OCI-LY3 (cell line): ENCODE data around the gene CD300H.

ENCODE experiments used
- H2AFZ ChIP-seq: fragments of 200-600, 300-600 bp; shearing (Covaris generic); 2 replicates; pipeline ENCODE4 v1.6.0; 2014; ENCODE audit warnings: antibody characterized with exemption, low read depth, low read length
- H3K27ac ChIP-seq: fragments of 200-600, 300-600 bp; sonication (generic); 2 replicates; pipeline ENCODE4 v1.5.1; 2014; ENCODE audit warnings: mild to moderate bottlenecking, low read length, moderate library complexity, mixed read lengths
- H3K27me3 ChIP-seq: fragments of 200-600, 300-600 bp; sonication (generic); 2 replicates; pipeline ENCODE4 v1.6.1; 2014; ENCODE audit warnings: low read depth, low read length, mixed read lengths
- H3K36me3 ChIP-seq: fragments of 200-600, 300-600 bp; sonication (generic); replicated peaks from 2 replicates; pipeline ENCODE3; 2014; ENCODE audit warnings: low read depth, low read length, mixed read lengths
- H3K4me1 ChIP-seq: fragments of 300-600, 200-600 bp; sonication (generic); 2 replicates; pipeline ENCODE4 v1.6.1; 2014; ENCODE audit warnings: low read length, mixed read lengths
- H3K4me2 ChIP-seq: fragments of 200-600, 300-600 bp; sonication (generic); 2 replicates; pipeline ENCODE4 v1.6.1; 2014; ENCODE audit warnings: low read length, mixed read lengths
- H3K4me3 ChIP-seq: fragments of 300-600, 200-600 bp; sonication (generic); 2 replicates; pipeline ENCODE4 v1.5.1; 2014; ENCODE audit warnings: antibody characterized with exemption, mild to moderate bottlenecking, low read length, moderate library complexity
- H3K79me2 ChIP-seq: fragments of 300-600, 200-600 bp; shearing (Covaris generic); 2 replicates; pipeline ENCODE4 v1.6.1; 2014; ENCODE audit warnings: mild to moderate bottlenecking, low read length, mixed read lengths
- H3K9ac ChIP-seq: fragments of 300-600, 200-600 bp; shearing (Covaris generic); 2 replicates; pipeline ENCODE4 v1.6.0; 2014; ENCODE audit warnings: mild to moderate bottlenecking, low read length, moderate library complexity
- H3K9me3 ChIP-seq: fragments of 200-600, 300-600 bp; shearing (Covaris generic); 2 replicates; pipeline ENCODE4 v1.6.1; 2014; ENCODE audit warnings: low read length, mixed read lengths; ENCODE audit not compliant: insufficient read depth
- H4K20me1 ChIP-seq: fragments of 200-600, 300-600 bp; sonication (generic); 2 replicates; pipeline ENCODE4 v1.6.1; 2016; ENCODE audit warnings: low read length, mixed read lengths; ENCODE audit not compliant: insufficient read depth
- EZH2phosphoT487 ChIP-seq: fragments of 200-600 bp; shearing (Covaris generic); IDR thresholded peaks from 2 replicates; pipeline ENCODE4 v1.6.1; 2018; ENCODE audit warnings: antibody characterized with exemption, mixed run types, low read depth
- TF ChIP-seq, protein P1 (sequence below): fragments of 200-600, 300-600 bp; sonication (generic); IDR thresholded peaks from 2 replicates; pipeline ENCODE4 v1.5.1; 2014; ENCODE audit warnings: antibody characterized with exemption, low read length, low read depth

The CD300H gene

DNA sequence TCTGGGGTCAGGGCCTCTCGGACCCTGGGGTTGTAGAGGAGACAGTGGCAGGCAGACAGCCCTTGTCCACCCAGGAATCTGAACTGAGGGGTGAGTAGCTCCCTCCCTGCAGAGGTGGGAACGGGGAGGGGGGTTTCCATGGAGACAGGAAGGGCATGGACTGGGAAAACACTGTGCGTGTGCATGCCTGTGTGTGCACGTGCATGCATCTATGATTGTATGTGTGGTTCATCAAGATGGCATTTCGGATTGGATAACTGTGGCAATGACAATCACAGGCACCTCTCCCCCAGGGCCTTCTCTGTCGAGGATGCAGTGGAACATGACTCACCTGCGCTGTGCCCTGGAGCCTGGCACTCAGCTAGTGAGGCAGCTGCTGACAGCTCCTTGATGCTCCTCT is 15.3 kb downstream of the CD300H start:
- no peaks in the 10 kb centered on the region for H4K20me1 ChIP-seq
- no peak for TF ChIP-seq EZH2phosphoT487
- TF ChIP-seq, protein P1, sequence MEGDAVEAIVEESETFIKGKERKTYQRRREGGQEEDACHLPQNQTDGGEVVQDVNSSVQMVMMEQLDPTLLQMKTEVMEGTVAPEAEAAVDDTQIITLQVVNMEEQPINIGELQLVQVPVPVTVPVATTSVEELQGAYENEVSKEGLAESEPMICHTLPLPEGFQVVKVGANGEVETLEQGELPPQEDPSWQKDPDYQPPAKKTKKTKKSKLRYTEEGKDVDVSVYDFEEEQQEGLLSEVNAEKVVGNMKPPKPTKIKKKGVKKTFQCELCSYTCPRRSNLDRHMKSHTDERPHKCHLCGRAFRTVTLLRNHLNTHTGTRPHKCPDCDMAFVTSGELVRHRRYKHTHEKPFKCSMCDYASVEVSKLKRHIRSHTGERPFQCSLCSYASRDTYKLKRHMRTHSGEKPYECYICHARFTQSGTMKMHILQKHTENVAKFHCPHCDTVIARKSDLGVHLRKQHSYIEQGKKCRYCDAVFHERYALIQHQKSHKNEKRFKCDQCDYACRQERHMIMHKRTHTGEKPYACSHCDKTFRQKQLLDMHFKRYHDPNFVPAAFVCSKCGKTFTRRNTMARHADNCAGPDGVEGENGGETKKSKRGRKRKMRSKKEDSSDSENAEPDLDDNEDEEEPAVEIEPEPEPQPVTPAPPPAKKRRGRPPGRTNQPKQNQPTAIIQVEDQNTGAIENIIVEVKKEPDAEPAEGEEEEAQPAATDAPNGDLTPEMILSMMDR = no peak
- H3K4me2 ChIP-seq = no peak overlapping the region
- no peaks in the 10 kb centered on the region for H3K9me3 ChIP-seq
- no peak overlapping the region for H3K27ac ChIP-seq
- no peaks in the 10 kb centered on the region for H3K79me2 ChIP-seq
- H3K27me3 ChIP-seq = peaks cover 29% of the 10 kb centered on the region
- no peak overlapping the region for H2AFZ ChIP-seq
- H3K4me3 ChIP-seq = no peak overlapping the region
- H3K4me1 ChIP-seq = peaks cover 7% of the 10 kb centered on the region; the same call in 1 of the 2 replicates
- no peaks in the 10 kb centered on the region for H3K36me3 ChIP-seq
- H3K9ac ChIP-seq = no peak overlapping the region

DNA sequence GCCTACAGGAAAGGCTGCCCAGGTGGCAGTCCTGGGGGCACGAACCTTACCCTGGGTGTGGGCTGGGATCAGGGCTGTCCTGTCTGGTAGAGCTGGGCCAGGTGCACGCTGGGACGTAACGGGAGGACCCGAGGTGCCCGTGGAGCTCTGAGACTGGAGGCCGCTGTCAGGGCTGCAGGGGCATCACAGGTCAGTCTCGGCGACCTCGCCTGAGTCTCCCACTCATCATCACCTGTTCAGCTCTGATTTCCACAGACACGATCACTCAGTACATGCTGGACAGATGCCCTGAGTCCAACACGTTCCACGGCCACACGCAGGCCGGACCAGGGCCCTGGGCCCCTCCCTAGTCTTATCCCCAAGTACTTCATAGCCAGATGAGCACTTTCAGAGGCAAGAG is 16.7 kb downstream of the CD300H start:
- no peaks in the 10 kb centered on the region for H3K9me3 ChIP-seq
- TF ChIP-seq EZH2phosphoT487 = no peak
- TF ChIP-seq, protein P1 = no peak
- H3K27ac ChIP-seq = no peak overlapping the region
- peaks cover 29% of the 10 kb centered on the region for H3K27me3 ChIP-seq
- H3K9ac ChIP-seq = no peak overlapping the region
- H3K4me3 ChIP-seq = no peak overlapping the region
- H3K4me1 ChIP-seq = peaks cover 17% of the 10 kb centered on the region
- no peaks in the 10 kb centered on the region for H3K36me3 ChIP-seq
- no peak overlapping the region for H3K4me2 ChIP-seq
- no peaks in the 10 kb centered on the region for H3K79me2 ChIP-seq
- H2AFZ ChIP-seq = no peak overlapping the region
- H4K20me1 ChIP-seq = no peaks in the 10 kb centered on the region

DNA sequence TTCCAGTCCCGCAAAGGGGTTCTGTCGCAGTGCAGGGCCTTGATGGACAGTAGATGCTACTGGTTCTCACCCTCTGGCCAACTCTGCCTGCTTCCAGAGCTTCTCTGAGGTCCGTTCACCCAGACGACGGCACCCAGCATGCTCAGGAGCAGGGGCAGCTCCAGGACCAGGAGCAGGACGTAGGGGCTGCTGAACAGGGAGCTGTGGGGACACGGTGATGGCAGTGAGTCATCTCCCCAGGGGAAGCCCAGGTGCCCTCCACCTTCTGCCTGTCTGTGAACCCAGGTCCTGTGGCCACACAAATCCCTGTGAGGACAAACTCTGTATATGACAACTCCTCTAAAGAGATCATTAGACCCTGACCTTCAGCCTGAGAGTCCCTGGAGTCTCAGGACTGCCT is 18.0 kb downstream of the CD300H start:
- no peak for TF ChIP-seq EZH2phosphoT487
- TF ChIP-seq, protein P1 = no peak
- peaks cover 23% of the 10 kb centered on the region for H3K4me1 ChIP-seq
- no peak overlapping the region for H3K9ac ChIP-seq
- no peak overlapping the region for H3K27ac ChIP-seq
- H3K9me3 ChIP-seq = no peaks in the 10 kb centered on the region
- no peaks in the 10 kb centered on the region for H4K20me1 ChIP-seq
- H3K27me3 ChIP-seq = peaks cover 28% of the 10 kb centered on the region
- H3K4me3 ChIP-seq = no peak overlapping the region
- no peaks in the 10 kb centered on the region for H3K36me3 ChIP-seq
- H3K79me2 ChIP-seq = no peaks in the 10 kb centered on the region
- H3K4me2 ChIP-seq = no peak overlapping the region
- no peak overlapping the region for H2AFZ ChIP-seq

- Histone ChIP-seq H3K9ac (no peak overlapping the region), H3K4me2 (no peak overlapping the region), H2AFZ (no peak overlapping the region), H3K27ac (no peak overlapping the region), H4K20me1 (no peaks in the 10 kb centered on the region), H3K79me2 (no peaks in the 10 kb centered on the region), H3K27me3 (peaks cover 14% of the 10 kb centered on the region), H3K36me3 (no peaks in the 10 kb centered on the region), H3K9me3 (no peaks in the 10 kb centered on the region), H3K4me3 (no peak overlapping the region), H3K4me1 (peaks cover 23% of the 10 kb centered on the region)
- no peak for TF ChIP-seq EZH2phosphoT487
- TF ChIP-seq, protein P1 = no peak
Observed at GRCh38 chr17:74547736-74548135, 19.6 kb downstream of the CD300H start.
